Measurements from ENCODE around the gene HECTD2. TPM values are rescaled to one million over a fixed set of nuclear protein-coding genes. Genes with fewer than 3 reads are reported as not detected.

The HECTD2 gene
- total and polyA plus RNA-seq, 9 donors = 8.4 to 22.3 (median 20.2) TPM

DNA sequence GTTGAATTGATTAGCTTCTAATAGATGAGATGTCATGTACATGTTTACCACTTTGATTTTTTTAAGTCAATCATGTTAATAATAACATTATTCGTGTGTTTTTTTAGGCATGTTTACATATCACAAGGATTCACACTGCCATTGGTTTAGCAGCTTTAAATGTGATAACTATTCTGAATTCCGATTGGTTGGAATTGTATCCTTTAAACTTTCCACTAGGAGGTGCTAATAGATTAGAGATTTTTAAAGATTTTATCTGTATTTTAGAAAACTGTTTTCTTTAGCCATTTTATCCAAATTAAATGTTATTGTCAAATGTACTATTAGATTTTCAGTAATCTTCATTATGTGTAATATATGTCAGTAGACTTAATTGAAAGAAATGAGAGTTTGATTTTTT is 83.2 kb downstream of the HECTD2 start:
- intact Hi-C loops (cut with DNase I) = loop anchor here in 2 of 4 donors (5.0 to 10.0 kb wide), 3 partner anchors 59 to 144 kb away; partner anchors contain the start of gene PPP1R3C (in 1 of the 2)
- H3K4me1 ChIP-seq (ENCODE audit: insufficient read depth) = no peaks in the 10 kb centered on the region
- H3K36me3 ChIP-seq = no peaks in the 10 kb centered on the region
- WGBS, 3 donors = 56 to 61% (median 60%) methylated on average over 2 of the region's 2 CpGs
- no peak for TF ChIP-seq POLR2A (IDR thresholded peaks at IDR 0.05)
- TF ChIP-seq, protein P1, sequence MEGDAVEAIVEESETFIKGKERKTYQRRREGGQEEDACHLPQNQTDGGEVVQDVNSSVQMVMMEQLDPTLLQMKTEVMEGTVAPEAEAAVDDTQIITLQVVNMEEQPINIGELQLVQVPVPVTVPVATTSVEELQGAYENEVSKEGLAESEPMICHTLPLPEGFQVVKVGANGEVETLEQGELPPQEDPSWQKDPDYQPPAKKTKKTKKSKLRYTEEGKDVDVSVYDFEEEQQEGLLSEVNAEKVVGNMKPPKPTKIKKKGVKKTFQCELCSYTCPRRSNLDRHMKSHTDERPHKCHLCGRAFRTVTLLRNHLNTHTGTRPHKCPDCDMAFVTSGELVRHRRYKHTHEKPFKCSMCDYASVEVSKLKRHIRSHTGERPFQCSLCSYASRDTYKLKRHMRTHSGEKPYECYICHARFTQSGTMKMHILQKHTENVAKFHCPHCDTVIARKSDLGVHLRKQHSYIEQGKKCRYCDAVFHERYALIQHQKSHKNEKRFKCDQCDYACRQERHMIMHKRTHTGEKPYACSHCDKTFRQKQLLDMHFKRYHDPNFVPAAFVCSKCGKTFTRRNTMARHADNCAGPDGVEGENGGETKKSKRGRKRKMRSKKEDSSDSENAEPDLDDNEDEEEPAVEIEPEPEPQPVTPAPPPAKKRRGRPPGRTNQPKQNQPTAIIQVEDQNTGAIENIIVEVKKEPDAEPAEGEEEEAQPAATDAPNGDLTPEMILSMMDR (IDR thresholded peaks at IDR 0.05) = peak in 2 of 3 donors; percentile 25 to 52
- H3K27ac ChIP-seq = no peak overlapping the region
- no peak overlapping the region for H3K4me3 ChIP-seq
- no peaks in the 10 kb centered on the region for H3K27me3 ChIP-seq
- no peaks in the 10 kb centered on the region for H3K9me3 ChIP-seq
- DNase-seq = no peak

GRCh38 chr10:91495402-91495801 is 85.3 kb downstream of the HECTD2 start:
- intact Hi-C loops (cut with DNase I) = loop anchor here in 3 of 4 donors (5.0 to 10.0 kb wide), 3 partner anchors 137 to 142 kb away; partner anchors contain the start of gene PPP1R3C (in 2 of the 3)
- no peak for DNase-seq

GRCh38 chr10:91496016-91496415 is 85.9 kb downstream of the HECTD2 start:
- no peaks in the 10 kb centered on the region for H3K9me3 ChIP-seq
- intact Hi-C loops (cut with DNase I) = loop anchor here in 3 of 4 donors (5.0 to 10.0 kb wide), 3 partner anchors 136 to 141 kb away; partner anchors contain the start of gene PPP1R3C (in 2 of the 3)
- 85 to 89% (median 88%) methylated on average over 4 of the region's 4 CpGs for WGBS, 3 donors
- no peaks in the 10 kb centered on the region for H3K36me3 ChIP-seq
- no peaks in the 10 kb centered on the region for H3K27me3 ChIP-seq
- DNase-seq = no peak
- H3K27ac ChIP-seq = no peak overlapping the region
- H3K4me3 ChIP-seq = no peak overlapping the region
- TF ChIP-seq EP300 (IDR thresholded peaks at IDR 0.05) = no peak
- TF ChIP-seq, protein P1 (IDR thresholded peaks at IDR 0.05) = no peak
- TF ChIP-seq POLR2A (IDR thresholded peaks at IDR 0.05) = no peak
- no peaks in the 10 kb centered on the region for H3K4me1 ChIP-seq (ENCODE audit: insufficient read depth)

More at GRCh38 chr10:91495402-91495801, 85.3 kb downstream of the HECTD2 start:
- H3K27me3 ChIP-seq = no peaks in the 10 kb centered on the region
- H3K27ac ChIP-seq = no peak overlapping the region
- no peaks in the 10 kb centered on the region for H3K4me1 ChIP-seq (ENCODE audit: insufficient read depth)
- no peaks in the 10 kb centered on the region for H3K9me3 ChIP-seq
- H3K4me3 ChIP-seq = no peak overlapping the region
- H3K36me3 ChIP-seq = no peaks in the 10 kb centered on the region
- no peak for TF ChIP-seq EP300 (IDR thresholded peaks at IDR 0.05)
- no peak for TF ChIP-seq POLR2A (IDR thresholded peaks at IDR 0.05)
- TF ChIP-seq, protein P1 (IDR thresholded peaks at IDR 0.05) = no peak

GRCh38 chr10:91511549-91512330 is 101.6 kb downstream of the HECTD2 start:
- no peak for DNase-seq
- Histone ChIP-seq H3K27me3 (no peaks in the 10 kb centered on the region), H3K27ac (no peak overlapping the region), H3K4me3 (no peak overlapping the region), H3K4me1 (ENCODE audit: insufficient read depth) (no peaks in the 10 kb centered on the region), H3K36me3 (no peaks in the 10 kb centered on the region), H3K9me3 (no peaks in the 10 kb centered on the region)
- TF ChIP-seq POLR2A (IDR thresholded peaks at IDR 0.05) (no peak), EP300 (IDR thresholded peaks at IDR 0.05) (no peak)
- TF ChIP-seq, protein P1 (IDR thresholded peaks at IDR 0.05) = no peak
- WGBS, 3 donors = 77 to 87% (median 83%) methylated on average over 5 of the region's 5 CpGs
- intact Hi-C loops (cut with DNase I) = no loop called here
